DMS114 treated with DMSO at 0.1 percent for 48 hours (cell line): ENCODE results near the gene NHLH1.
"Not testable (repeated sequence)": the region's sequence is repeated elsewhere in the genome, so short reads cannot be mapped to it uniquely, and the experiment has no call there.

Source experiments
- DNase-seq: peaks from one replicate; lab custom pipeline; 2025; ENCODE audit not compliant: unreplicated experiment; lab: John Stamatoyannopoulos, UW

The NHLH1 gene

GRCh38 chr1:160376525-160377131 is 9.8 kb downstream of the NHLH1 start:
- peak; percentile 94 for DNase-seq

DNA sequence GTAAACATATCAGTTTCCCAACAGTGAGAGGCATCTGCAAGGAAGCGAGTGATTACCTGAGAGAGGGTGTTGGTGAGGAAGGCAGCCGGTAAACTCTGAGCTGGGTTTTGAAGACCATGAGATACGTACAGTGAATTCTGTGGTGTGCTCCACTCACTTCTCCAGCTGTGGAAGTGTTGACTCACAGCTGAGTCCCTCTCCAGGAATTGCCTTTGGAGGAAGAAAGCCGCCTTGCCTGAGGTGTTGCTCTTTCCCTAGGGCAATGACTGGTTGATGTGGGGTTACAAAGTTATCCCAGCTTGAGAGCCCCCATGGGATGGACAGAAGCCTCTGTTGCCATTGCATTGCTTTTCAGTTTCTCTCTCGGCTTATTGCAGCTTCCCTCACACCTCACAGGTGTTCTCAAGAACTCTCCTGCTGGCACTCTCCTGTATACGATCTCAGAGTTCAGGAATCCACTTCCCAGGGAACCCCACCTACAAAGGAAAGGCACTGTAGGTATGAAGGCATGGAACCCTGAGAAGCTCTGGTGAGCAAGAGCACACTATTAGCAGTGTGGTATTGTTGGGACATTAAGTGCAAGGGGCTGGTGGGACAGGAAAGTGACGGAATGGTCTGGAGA is 10.8 kb downstream of the NHLH1 start:
- DNase-seq, result no peak

- DNase-seq, result not testable (repeated sequence)
Measured at GRCh38 chr1:160384812-160385211, 17.9 kb downstream of the NHLH1 start.

DNA sequence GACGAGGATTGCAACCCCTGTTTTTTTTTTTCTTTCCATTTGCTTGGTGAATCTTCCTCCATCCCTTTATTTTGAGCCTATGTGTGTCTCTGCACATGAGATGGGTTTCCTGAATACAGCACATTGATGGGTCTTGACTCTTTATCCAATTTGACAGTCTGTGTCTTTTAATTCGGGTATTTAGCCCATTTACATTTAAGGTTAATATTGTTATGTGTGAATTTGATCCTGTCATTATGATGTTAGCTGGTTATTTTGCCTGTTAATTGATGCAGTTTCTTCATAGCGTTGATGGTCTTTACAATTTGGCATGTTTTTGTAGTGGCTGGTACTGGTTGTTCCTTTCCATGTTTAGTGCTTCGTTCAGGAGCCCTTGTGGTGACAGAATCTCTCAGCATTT is 21.5 kb downstream of the NHLH1 start:
- not testable (repeated sequence) for DNase-seq

GRCh38 chr1:160394673-160395072 is 27.8 kb downstream of the NHLH1 start:
- DNase-seq, result no peak

GRCh38 chr1:160397651-160398050 is 30.8 kb downstream of the NHLH1 start:
- DNase-seq, result no peak

- DNase-seq, result no peak
Measured at GRCh38 chr1:160398823-160399222, 32.0 kb downstream of the NHLH1 start.

DNA sequence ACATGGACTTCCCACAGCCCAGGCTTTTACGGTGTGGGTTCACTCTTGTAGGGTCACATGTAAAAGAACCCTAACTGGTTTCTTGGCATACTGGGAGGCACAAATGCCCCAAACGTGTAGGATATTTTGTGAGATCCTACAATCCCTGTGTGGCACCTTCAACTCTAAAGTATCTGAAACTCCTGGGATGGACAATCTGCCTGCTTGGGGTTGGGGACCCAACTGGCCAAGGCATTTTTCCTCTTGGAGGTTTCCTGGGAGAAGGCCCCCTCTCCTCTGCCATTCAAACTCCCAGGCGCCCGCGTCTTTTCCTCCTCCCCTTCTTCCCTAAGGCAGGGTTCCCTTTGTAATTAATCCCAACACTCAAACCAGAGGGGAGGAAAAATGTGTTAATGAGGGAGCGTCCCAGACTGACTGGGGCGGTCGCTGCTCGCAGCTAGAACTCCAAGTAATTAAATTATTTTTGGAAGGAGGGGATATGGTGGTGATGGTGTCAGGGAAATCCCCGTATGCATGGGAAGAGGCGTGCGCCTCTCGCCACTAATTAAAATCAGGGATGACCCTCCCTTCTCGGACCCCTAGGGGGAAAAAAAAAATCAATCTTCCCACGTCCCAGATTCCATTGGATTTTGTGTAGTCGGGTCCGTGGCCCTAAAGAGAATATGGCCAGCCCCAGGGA is 32.8 kb downstream of the NHLH1 start:
- no peak for DNase-seq

- DNase-seq, result peak; percentile 66
Measured at GRCh38 chr1:160400223-160400645, 33.4 kb downstream of the NHLH1 start, which contains the start of gene VANGL2. VANGL2 (plus strand) TSS chr1:160400564; CDS start chr1:160415838, 15,274 bp downstream.

DNA sequence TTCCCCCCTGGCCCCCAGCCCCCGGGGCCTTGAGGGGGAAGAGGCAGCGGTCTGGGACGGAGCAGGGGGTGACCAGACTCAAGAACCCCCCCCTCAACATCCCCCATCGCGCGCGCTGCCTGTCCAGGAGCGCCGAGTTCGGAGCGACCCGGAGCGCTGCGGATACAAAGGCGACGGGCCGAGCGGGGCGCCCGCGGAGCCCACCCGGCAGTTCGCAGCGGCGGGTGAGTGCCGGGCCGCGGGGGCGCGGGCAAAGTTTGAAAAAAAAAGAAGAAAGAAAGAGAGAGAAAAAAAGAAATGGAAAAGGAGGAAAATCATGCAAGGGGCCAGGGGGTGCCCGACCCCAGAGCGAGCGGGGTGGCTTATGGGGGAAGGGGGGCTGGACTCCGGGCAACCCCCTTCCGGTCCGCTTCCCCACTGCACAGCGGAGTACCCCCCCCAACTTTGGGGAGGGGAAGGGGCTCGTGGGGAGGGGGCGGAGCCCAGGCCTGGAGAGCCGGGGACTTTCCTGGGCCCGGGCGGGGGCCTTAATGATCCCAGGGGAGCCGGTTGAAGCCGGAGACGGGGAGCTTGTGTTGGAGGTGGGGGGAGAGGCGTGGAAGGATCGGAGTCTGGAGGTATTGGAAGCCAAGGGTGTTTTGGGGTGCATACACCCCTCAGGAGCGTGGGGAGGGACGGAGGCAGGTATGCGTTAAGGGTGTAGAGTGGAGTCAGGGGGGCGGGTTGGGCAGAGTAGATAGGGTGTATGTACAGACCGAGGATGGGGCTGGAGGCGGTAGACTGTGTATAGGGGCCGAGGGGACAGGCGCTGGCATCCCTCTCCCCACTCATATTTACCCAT is 34.0 kb downstream of the NHLH1 start:
- no peak for DNase-seq

DNA sequence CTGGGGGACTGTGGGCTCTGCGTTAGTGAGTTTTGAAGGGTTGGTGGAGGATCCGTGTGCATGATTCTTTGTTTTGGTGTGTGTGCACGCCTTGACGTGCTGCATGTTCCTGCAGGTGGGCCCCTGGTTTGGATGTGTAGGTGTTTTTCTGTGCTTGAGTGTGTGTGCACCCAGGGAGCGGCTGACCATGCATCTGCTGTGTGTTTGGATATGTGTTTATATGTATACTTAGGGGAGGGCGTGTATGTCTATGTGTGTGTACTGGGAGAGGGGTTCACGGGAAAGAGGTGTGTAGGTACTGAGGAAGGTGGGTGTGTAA is 34.6 kb downstream of the NHLH1 start:
- DNase-seq, result no peak

DNA sequence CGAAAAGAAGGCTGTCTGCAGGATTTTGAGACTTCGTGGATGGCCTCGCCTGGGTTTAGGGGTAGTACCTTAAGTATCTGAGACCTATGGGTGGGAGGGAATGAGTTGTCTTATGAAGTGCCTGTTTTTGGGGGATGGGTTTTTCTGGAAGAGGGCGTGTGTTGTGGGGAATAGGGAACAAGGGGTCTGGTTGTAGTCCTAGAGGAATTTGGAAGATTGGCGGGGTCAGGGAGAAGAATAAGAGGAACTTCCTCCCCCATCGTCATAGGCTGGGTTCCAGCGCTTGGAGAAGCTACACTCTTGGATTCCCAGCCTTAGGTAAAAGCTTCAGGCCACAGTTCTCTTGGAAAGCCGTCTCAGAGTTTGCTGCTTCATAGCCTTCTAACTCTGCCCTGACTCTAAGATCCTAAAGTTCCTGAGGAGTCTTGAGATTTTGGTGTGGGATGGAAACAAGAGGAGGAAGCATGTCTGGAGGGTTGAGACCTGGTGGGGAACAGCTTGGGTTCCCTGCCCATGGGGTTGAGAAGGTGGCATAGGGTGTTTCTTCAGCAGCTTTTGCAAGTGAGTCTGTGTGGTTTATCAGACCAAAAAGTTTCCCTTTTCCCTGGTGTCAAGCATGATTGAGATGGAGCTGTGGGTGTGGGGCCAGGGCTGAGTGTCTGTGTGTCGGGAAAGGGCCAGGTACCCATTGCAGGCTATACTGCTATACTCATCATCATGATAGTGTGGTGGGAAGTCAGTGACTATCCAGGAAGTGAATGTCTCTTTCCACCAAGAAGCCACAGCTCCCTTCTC is 35.3 kb downstream of the NHLH1 start:
- DNase-seq, result no peak

- no peak for DNase-seq
Measured at GRCh38 chr1:160403244-160403643, 36.4 kb downstream of the NHLH1 start.

- DNase-seq, result no peak
Measured at GRCh38 chr1:160404094-160404493, 37.2 kb downstream of the NHLH1 start.

- DNase-seq, result no peak
Measured at GRCh38 chr1:160405331-160405877, 38.5 kb downstream of the NHLH1 start.

DNA sequence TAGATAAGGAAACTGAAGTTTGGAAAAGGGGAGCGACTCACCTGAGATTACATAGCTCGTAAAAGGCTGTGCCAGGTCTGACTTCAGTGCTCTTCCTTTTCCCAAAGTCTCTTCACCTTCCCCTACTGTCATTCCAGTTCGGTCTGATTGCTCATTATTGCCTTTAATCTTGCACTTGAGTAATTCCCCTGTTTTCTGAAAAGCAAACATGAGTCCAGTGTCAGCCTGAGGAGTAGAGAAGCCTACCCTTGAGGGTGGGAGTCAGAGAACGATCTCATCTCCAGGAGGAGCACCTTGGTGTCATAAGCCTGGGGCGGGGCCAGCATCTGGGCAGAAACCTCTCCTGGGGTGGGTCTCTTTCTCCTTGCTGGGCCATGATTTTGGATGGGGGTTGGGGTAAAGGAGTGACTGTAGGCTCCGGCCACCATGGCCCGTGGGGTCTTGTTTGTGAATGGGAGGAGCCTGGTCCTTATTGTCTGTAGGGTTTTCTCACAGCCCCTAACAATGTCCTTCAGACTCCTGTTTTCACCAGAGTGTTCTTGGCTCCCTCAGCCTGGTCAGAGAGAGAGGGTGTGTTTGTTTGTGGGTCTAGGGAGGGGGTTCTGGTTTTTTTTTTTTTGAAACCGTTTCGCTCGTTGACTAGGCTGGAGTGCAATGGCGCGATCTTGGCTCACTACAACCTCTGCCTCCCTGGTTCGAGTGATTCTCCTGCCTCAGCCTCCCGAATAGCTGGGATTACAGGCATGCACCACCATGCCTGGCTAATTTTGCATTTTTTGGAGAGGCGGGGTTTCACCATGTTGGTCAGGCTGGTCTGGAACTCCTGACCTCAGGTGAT is 39.5 kb downstream of the NHLH1 start:
- DNase-seq, result no peak

- DNase-seq, result no peak
Measured at GRCh38 chr1:160407839-160408801, 41.2 kb downstream of the NHLH1 start.

GRCh38 chr1:160408864-160409263 is 42.0 kb downstream of the NHLH1 start:
- DNase-seq, result no peak
